Astrocyte (in vitro differentiated cells and primary cell): Measurements from ENCODE around the gene PTH1R.

Experiments
- EZH2 ChIP-seq: IDR thresholded peaks from 2 replicates; pipeline ENCODE4 v1.6.1; 2012; ENCODE audit warnings: mild to moderate bottlenecking, low read length, inconsistent platforms; ENCODE audit not compliant: insufficient read depth
- TF ChIP-seq, protein P1 (sequence below): IDR thresholded peaks from 2 replicates; pipeline ENCODE4 v1.5.1; 2011; ENCODE audit warnings: low read depth, mild to moderate bottlenecking, inconsistent platforms, low read length, moderate library complexity; ENCODE audit not compliant: insufficient read depth

DNA sequence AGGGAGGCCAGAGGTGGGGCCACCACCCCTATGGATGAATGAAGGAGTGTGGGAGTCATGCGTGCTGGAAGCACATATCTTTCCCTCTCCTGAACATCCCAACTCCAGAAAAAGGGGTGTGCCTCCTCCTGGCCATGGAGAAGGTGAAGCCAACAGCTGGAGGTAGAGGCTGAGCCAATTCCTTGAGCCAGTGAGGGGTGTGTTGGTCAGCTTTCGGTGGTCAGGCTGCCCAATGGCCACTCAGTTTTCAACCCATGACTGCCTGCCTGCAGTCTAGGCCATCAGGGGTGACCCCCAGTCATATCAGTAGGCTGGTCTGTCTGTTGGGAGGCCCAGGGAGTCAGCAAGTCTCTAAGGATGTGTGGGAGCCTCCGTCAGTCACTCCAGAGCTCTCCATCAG is 13.6 kb downstream of the PTH1R start:
- TF ChIP-seq, protein P1, sequence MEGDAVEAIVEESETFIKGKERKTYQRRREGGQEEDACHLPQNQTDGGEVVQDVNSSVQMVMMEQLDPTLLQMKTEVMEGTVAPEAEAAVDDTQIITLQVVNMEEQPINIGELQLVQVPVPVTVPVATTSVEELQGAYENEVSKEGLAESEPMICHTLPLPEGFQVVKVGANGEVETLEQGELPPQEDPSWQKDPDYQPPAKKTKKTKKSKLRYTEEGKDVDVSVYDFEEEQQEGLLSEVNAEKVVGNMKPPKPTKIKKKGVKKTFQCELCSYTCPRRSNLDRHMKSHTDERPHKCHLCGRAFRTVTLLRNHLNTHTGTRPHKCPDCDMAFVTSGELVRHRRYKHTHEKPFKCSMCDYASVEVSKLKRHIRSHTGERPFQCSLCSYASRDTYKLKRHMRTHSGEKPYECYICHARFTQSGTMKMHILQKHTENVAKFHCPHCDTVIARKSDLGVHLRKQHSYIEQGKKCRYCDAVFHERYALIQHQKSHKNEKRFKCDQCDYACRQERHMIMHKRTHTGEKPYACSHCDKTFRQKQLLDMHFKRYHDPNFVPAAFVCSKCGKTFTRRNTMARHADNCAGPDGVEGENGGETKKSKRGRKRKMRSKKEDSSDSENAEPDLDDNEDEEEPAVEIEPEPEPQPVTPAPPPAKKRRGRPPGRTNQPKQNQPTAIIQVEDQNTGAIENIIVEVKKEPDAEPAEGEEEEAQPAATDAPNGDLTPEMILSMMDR: no peak
- no peak for TF ChIP-seq EZH2
